Ectodermal cell (in vitro differentiated cells): ENCODE results near the gene MT3.

Experiments used
- H3K27ac ChIP-seq: 2 replicates; pipeline ENCODE4 v1.7.0; 2013; ENCODE audit warnings: mild to moderate bottlenecking, low read depth, low read length; ENCODE audit not compliant: insufficient read depth, poor library complexity, severe bottlenecking
- H3K27me3 ChIP-seq: 2 replicates; pipeline ENCODE4 v1.7.0; 2013; ENCODE audit warnings: mild to moderate bottlenecking, low read length; ENCODE audit not compliant: insufficient read depth, control insufficient read depth, poor library complexity, severe bottlenecking
- H3K36me3 ChIP-seq: one replicate; pipeline ENCODE4 v1.7.0; 2013; ENCODE audit warnings: low read length; ENCODE audit not compliant: control insufficient read depth, insufficient read depth
- H3K4me1 ChIP-seq: one replicate; pipeline ENCODE4 v1.7.0; 2013; ENCODE audit warnings: low read length; ENCODE audit not compliant: control insufficient read depth, insufficient read depth
- H3K4me3 ChIP-seq: 2 replicates; pipeline ENCODE4 v1.7.0; 2013; ENCODE audit warnings: low read depth, low read length, control low read depth; ENCODE audit not compliant: insufficient read depth
- H3K9me3 ChIP-seq: 2 replicates; pipeline ENCODE4 v1.7.0; 2013; ENCODE audit warnings: mild to moderate bottlenecking, low read length, moderate library complexity; ENCODE audit not compliant: control insufficient read depth
- WGBS, 2 experiments: methylation state at CpG; one replicate each; pipeline ENCODE4 v1.1.7; 2013; ENCODE audit warnings: missing lambda C conversion rate in 2 of 2; 5-methylcytosine and 5-hydroxymethylcytosine counted together

Gene MT3

GRCh38 chr16:56609463-56609921, 20.2 kb downstream of the MT3 start:
- Histone ChIP-seq H3K4me1 (peaks cover 23% of the 10 kb centered on the region), H3K36me3 (no peaks in the 10 kb centered on the region), H3K4me3 (no peak overlapping the region), H3K27me3 (peaks cover 75% of the 10 kb centered on the region), H3K9me3 (no peaks in the 10 kb centered on the region), H3K27ac (no peak overlapping the region)
- 4 to 8% methylated on average over 6 of the region's 6 CpGs for WGBS, 2 experiments

- peaks cover 23% of the 10 kb centered on the region for H3K4me1 ChIP-seq
- H3K4me3 ChIP-seq: no peak overlapping the region
- WGBS, 2 experiments: 18 to 20% methylated on average over 10 of the region's 10 CpGs
- no peak overlapping the region for H3K27ac ChIP-seq
- H3K9me3 ChIP-seq: no peaks in the 10 kb centered on the region
- peaks cover 82% of the 10 kb centered on the region for H3K27me3 ChIP-seq
- no peaks in the 10 kb centered on the region for H3K36me3 ChIP-seq
Observed at GRCh38 chr16:56610017-56610608, 20.8 kb downstream of the MT3 start.

- Histone ChIP-seq H3K36me3 (no peaks in the 10 kb centered on the region), H3K27ac (no peak overlapping the region), H3K4me1 (peaks cover 23% of the 10 kb centered on the region), H3K9me3 (no peaks in the 10 kb centered on the region), H3K4me3 (no peak overlapping the region), H3K27me3 (peaks cover 83% of the 10 kb centered on the region)
- WGBS, 2 experiments: 85% methylated on average over 2 of the region's 2 CpGs
Observed at GRCh38 chr16:56610609-56611111, 21.3 kb downstream of the MT3 start.

DNA sequence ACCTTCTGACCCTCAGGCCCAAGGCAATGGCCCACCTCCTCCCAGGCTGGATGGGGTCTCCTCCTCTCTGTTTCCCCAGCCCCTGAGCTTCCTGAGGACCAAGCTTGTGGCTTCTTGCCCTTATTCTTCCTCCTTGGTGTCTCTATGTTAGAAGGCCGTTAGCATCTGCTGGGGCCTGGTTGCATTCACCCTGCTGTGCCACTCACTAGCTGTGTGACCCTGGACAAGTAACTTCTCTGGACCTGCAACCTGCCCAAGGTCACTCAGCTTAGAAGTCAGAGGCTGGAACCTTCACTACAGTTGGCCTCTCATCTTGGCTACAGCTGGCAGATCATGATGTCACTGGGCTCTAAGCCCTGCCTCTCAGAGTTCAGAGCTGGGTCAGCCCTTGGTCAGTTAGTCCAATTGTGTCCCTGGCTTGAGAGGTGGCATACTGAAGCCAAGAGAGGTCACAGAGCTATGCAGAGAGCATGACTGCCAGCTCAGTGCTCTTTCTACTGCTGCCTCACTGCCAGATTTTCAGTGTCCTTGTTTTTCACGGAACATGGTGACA, 22.0 kb downstream of the MT3 start:
- Histone ChIP-seq H3K36me3 (no peaks in the 10 kb centered on the region), H3K9me3 (no peaks in the 10 kb centered on the region), H3K27me3 (peaks cover 88% of the 10 kb centered on the region), H3K4me3 (no peak overlapping the region), H3K27ac (no peak overlapping the region), H3K4me1 (peaks cover 23% of the 10 kb centered on the region)
- 89 to 92% methylated on average over 2 of the region's 2 CpGs for WGBS, 2 experiments

DNA sequence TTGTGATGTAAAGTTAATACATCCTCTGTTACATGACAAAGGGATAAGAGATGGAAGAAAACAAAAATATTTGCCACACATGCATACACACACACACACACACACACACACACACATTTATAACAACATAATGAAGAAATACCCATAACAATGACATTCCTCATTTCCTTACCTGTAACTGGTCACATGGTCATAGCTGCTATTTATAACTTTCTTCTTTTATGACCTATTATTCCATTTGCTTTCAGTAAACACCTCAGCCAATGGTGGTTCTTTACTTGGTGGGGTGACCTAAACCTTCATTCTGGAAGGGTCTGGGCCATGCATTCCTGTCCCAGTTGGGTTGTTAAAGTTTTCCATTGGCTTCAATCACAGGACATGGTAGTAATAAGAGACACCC, 24.4 kb downstream of the MT3 start:
- Histone ChIP-seq H3K27ac (no peak overlapping the region), H3K4me1 (peaks cover 35% of the 10 kb centered on the region), H3K9me3 (no peaks in the 10 kb centered on the region), H3K27me3 (peaks cover 88% of the 10 kb centered on the region), H3K4me3 (no peak overlapping the region), H3K36me3 (no peaks in the 10 kb centered on the region)

GRCh38 chr16:56614549-56614991, 25.2 kb downstream of the MT3 start:
- Histone ChIP-seq H3K27me3 (peaks cover 88% of the 10 kb centered on the region), H3K36me3 (no peaks in the 10 kb centered on the region)

GRCh38 chr16:56615353-56615752, 26.0 kb downstream of the MT3 start:
- peaks cover 87% of the 10 kb centered on the region for H3K27me3 ChIP-seq
- H3K36me3 ChIP-seq: no peaks in the 10 kb centered on the region
- H3K27ac ChIP-seq: no peak overlapping the region
- H3K4me3 ChIP-seq: no peak overlapping the region
- peaks cover 19% of the 10 kb centered on the region for H3K4me1 ChIP-seq
- WGBS, 2 experiments: 84 to 100% methylated on average over 2 of the region's 3 CpGs
- H3K9me3 ChIP-seq: no peaks in the 10 kb centered on the region

More at GRCh38 chr16:56614549-56614991, 25.2 kb downstream of the MT3 start:
- Histone ChIP-seq H3K27ac (no peak overlapping the region), H3K4me1 (peaks cover 27% of the 10 kb centered on the region), H3K4me3 (no peak overlapping the region), H3K9me3 (no peaks in the 10 kb centered on the region)

GRCh38 chr16:56616608-56617211, 27.4 kb downstream of the MT3 start:
- Histone ChIP-seq H3K4me1 (peaks cover 14% of the 10 kb centered on the region), H3K27ac (no peak overlapping the region), H3K4me3 (peak overlapping the region; percentile 23), H3K9me3 (no peaks in the 10 kb centered on the region), H3K27me3 (peaks cover 83% of the 10 kb centered on the region), H3K36me3 (no peaks in the 10 kb centered on the region)
- WGBS, 2 experiments: 21 to 28% methylated on average over 23 of the region's 23 CpGs

- WGBS, 2 experiments: 4 to 6% methylated on average over 41 of the region's 41 CpGs
- Histone ChIP-seq H3K36me3 (no peaks in the 10 kb centered on the region), H3K4me1 (peaks cover 14% of the 10 kb centered on the region), H3K4me3 (peak overlapping the region; percentile 23), H3K9me3 (no peaks in the 10 kb centered on the region), H3K27me3 (peaks cover 76% of the 10 kb centered on the region), H3K27ac (no peak overlapping the region)
Observed at GRCh38 chr16:56617212-56618085, 28.1 kb downstream of the MT3 start.

- H3K27me3 ChIP-seq: peaks cover 74% of the 10 kb centered on the region
- H3K36me3 ChIP-seq: no peaks in the 10 kb centered on the region
- H3K27ac ChIP-seq: no peak overlapping the region
- peaks cover 14% of the 10 kb centered on the region for H3K4me1 ChIP-seq
- 24 to 34% methylated on average over 6 of the region's 6 CpGs for WGBS, 2 experiments
- no peak overlapping the region for H3K4me3 ChIP-seq
- H3K9me3 ChIP-seq: no peaks in the 10 kb centered on the region
Observed at GRCh38 chr16:56618138-56618537, 28.8 kb downstream of the MT3 start.
